Measurements from ENCODE around the gene ATP13A1. TPM values are rescaled to one million over a fixed set of nuclear protein-coding genes. Genes with fewer than 3 reads are reported as not detected.

Gene ATP13A1
- polyA plus RNA-seq, 1 of the 3 experiments (the other 2 are of a cell fraction) = 67.9 TPM

GRCh38 chr19:19631346-19631745 is 32.1 kb downstream of the ATP13A1 start:
- H2AFZ ChIP-seq (ENCODE audit: low read depth) = no peak overlapping the region
- no peaks in the 10 kb centered on the region for H3K79me2 ChIP-seq (ENCODE audit: insufficient read depth)
- no peaks in the 10 kb centered on the region for H3K9me2 ChIP-seq
- no peak for TF ChIP-seq EP300 (IDR thresholded peaks at IDR 0.05; ENCODE audit: borderline replicate concordance in 1 of 2, low read depth in 1 of 2, low read length in 1 of 2)
- no peak for TF ChIP-seq SIN3A (IDR thresholded peaks at IDR 0.05; ENCODE audit: borderline replicate concordance, low read depth, low read length)
- TF ChIP-seq RCOR1 (IDR thresholded peaks at IDR 0.05; ENCODE audit: low read length) = no peak
- WGBS (ENCODE audit: low lambda C conversion rate) = 100% methylated on average over 3 of the region's 7 CpGs
- H3K4me1 ChIP-seq (ENCODE audit: control insufficient read depth in 1 of 2, insufficient read depth in 2 of 2, low read depth in 1 of 2, low read length in 1 of 2) = peaks cover 0 to 13% of the 10 kb centered on the region in 2 experiments; a peak in 1 of 4 replicates
- peaks cover 7 to 14% of the 10 kb centered on the region in 2 experiments for H3K36me3 ChIP-seq (replicated peaks in 1 of 2; ENCODE audit: control insufficient read depth in 1 of 2, insufficient read depth in 2 of 2, low read length in 1 of 2)
- H3F3A ChIP-seq (replicated peaks; ENCODE audit: insufficient read depth) = no peaks in the 10 kb centered on the region
- no peak overlapping the region for H3K27ac ChIP-seq (ENCODE audit: low read depth in 2 of 2, low read length in 1 of 2)
- H3K9me3 ChIP-seq = no peaks in the 10 kb centered on the region
- CTCF ChIA-PET = interaction anchor here (0.7 to 6.1 kb wide), 4 partner anchors 10 to 99 kb away, joined by 4 to 28 read pairs (median 8); partner anchors contain the start of gene GMIP
- POLR2A ChIA-PET = no interaction called here
- DNase-seq = no peak
- H4K20me1 ChIP-seq (ENCODE audit: insufficient read depth) = no peaks in the 10 kb centered on the region
- no peaks in the 10 kb centered on the region for H3K27me3 ChIP-seq (ENCODE audit: insufficient read depth)
- no peak overlapping the region for H3K4me2 ChIP-seq
- no peak overlapping the region for H3K9ac ChIP-seq
- no peak overlapping the region for H3K4me3 ChIP-seq (ENCODE audit: low read depth in 2 of 2, low read length in 1 of 2)

GRCh38 chr19:19630426-19630825 is 33.0 kb downstream of the ATP13A1 start:
- Histone ChIP-seq H3K9me3 (no peaks in the 10 kb centered on the region), H3K36me3 (replicated peaks in 1 of 2; ENCODE audit: control insufficient read depth in 1 of 2, insufficient read depth in 2 of 2, low read length in 1 of 2) (peaks cover 7 to 11% of the 10 kb centered on the region in 2 experiments), H2AFZ (ENCODE audit: low read depth) (no peak overlapping the region), H3K9ac (no peak overlapping the region), H3K4me1 (ENCODE audit: control insufficient read depth in 1 of 2, insufficient read depth in 2 of 2, low read depth in 1 of 2, low read length in 1 of 2) (peaks cover 0 to 13% of the 10 kb centered on the region in 2 experiments; a peak in 1 of 4 replicates), H3K9me2 (no peaks in the 10 kb centered on the region), H3K27me3 (ENCODE audit: insufficient read depth) (no peaks in the 10 kb centered on the region), H3K79me2 (ENCODE audit: insufficient read depth) (no peaks in the 10 kb centered on the region), H4K20me1 (ENCODE audit: insufficient read depth) (no peaks in the 10 kb centered on the region), H3K27ac (ENCODE audit: low read depth in 2 of 2, low read length in 1 of 2) (no peak overlapping the region), H3K4me2 (no peak overlapping the region), H3K4me3 (ENCODE audit: low read depth in 2 of 2, low read length in 1 of 2) (no peak overlapping the region), H3F3A (replicated peaks; ENCODE audit: insufficient read depth) (no peaks in the 10 kb centered on the region)
- CTCF ChIA-PET = interaction anchor here (1.5 to 6.1 kb wide), 3 partner anchors 10 to 98 kb away, joined by 5 to 28 read pairs (median 17); partner anchors contain the start of gene GMIP
- no peak for TF ChIP-seq USF1 (IDR thresholded peaks at IDR 0.05; ENCODE audit: borderline replicate concordance, low read depth)
- TF ChIP-seq YY1 (IDR thresholded peaks at IDR 0.05; ENCODE audit: low read depth) = no peak
- TF ChIP-seq MXI1 (IDR thresholded peaks at IDR 0.05; ENCODE audit: low read depth, low read length) = no peak
- TF ChIP-seq CTCF (IDR thresholded peaks at IDR 0.05) = no peak
- no peak for TF ChIP-seq POLR2AphosphoS5 (IDR thresholded peaks at IDR 0.05; ENCODE audit: low read depth, low read length)
- no peak for TF ChIP-seq FOSL2 (IDR thresholded peaks at IDR 0.05; ENCODE audit: borderline replicate concordance, low read depth)
- TF ChIP-seq TEAD4 (IDR thresholded peaks at IDR 0.05; ENCODE audit: borderline replicate concordance, insufficient read depth) = no peak
- no peak for TF ChIP-seq TAF1 (IDR thresholded peaks at IDR 0.05; ENCODE audit: borderline replicate concordance, low read depth, low read length)
- TF ChIP-seq ELF1 (IDR thresholded peaks at IDR 0.05) = no peak
- 100% methylated on average over 2 of the region's 2 CpGs for WGBS (ENCODE audit: low lambda C conversion rate)
- no peak for DNase-seq
- POLR2A ChIA-PET = no interaction called here
